Midbrain (tissue), 1 donor: ENCODE data around the gene CHMP4B.

Experiments
- DNase-seq: peaks from one replicate; lab custom pipeline; 2025; lab: John Stamatoyannopoulos, UW

CHMP4B gene

GRCh38 chr20:33897313-33897912 is 86.3 kb downstream of the CHMP4B start:
- DNase-seq = no peak

- DNase-seq = no peak
Measured at GRCh38 chr20:33899106-33899505, 88.0 kb downstream of the CHMP4B start.

- DNase-seq = no peak
Measured at GRCh38 chr20:33900521-33901131, 89.5 kb downstream of the CHMP4B start.

- no peak for DNase-seq
Measured at GRCh38 chr20:33901132-33901523, 90.0 kb downstream of the CHMP4B start.

- no peak for DNase-seq
Measured at GRCh38 chr20:33902011-33902410, 90.9 kb downstream of the CHMP4B start.
